Esophagus muscularis mucosa (tissue), 4 donors: Measurements from ENCODE around the gene STRIP2.

Source experiments
- CTCF ChIP-seq, 3 experiments: fragments of 200-600 bp in 2 of 3; fragments of 450-650 bp in 1 of 3; sonication (generic) in 2 of 3; IDR thresholded peaks; one replicate each; pipeline ENCODE4 v1.5.1; 2017 to 2019; ENCODE audit warnings: antibody characterized with exemption in 3 of 3, mild to moderate bottlenecking in 2 of 3, moderate library complexity in 1 of 3
- EP300 ChIP-seq: sonication (generic); formaldehyde crosslinking; IDR thresholded peaks from one replicate; pipeline ENCODE4 v1.6.1; 2017; ENCODE audit warnings: antibody characterized with exemption
- POLR2A ChIP-seq: fragments of 450-650 bp; IDR thresholded peaks from one replicate; pipeline ENCODE4 v1.6.1; 2017; ENCODE audit warnings: antibody characterized with exemption, moderate library complexity, mild to moderate bottlenecking, low read depth
- POLR2AphosphoS5 ChIP-seq, 2 donors: sonication (generic); formaldehyde crosslinking; IDR thresholded peaks; one replicate each; pipeline ENCODE4 v1.6.1; 2017; ENCODE audit warnings: antibody characterized with exemption in 2 of 2

GRCh38 chr7:129519464-129519863 is 85.2 kb downstream of the STRIP2 start:
- no peak for TF ChIP-seq CTCF (IDR thresholded peaks at IDR 0.05)
- TF ChIP-seq POLR2AphosphoS5 (IDR thresholded peaks at IDR 0.05) = no peak
- no peak for TF ChIP-seq POLR2A
- no peak for TF ChIP-seq EP300
